Large intestine (tissue), 12 donors: ENCODE data around the gene SYCE1. TPM values are rescaled to one million over a fixed set of nuclear protein-coding genes. Genes with fewer than 3 reads are reported as not detected.
A peak's percentile ranks its signal among the peaks of the same experiment; 100 is the strongest.
"Not testable (repeated sequence)": the region's sequence is repeated elsewhere in the genome, so short reads cannot be mapped to it uniquely, and the experiment has no call there.

Experiments used
- DNase-seq, 2 donors: peaks; one replicate each; pipeline versions ENCODE4 v3.0.0 to v3.0.0-alpha.2; 2013
- H3K27ac ChIP-seq: one replicate; pipeline ENCODE4 v1.5.1; 2013; ENCODE audit warnings: low read length
- H3K27me3 ChIP-seq: 2 replicates; pipeline ENCODE4 v1.6.1; 2013; ENCODE audit warnings: low read length; ENCODE audit not compliant: control insufficient read depth, insufficient read depth
- H3K36me3 ChIP-seq: 2 replicates; pipeline ENCODE4 v1.6.1; 2013; ENCODE audit warnings: low read length; ENCODE audit not compliant: control insufficient read depth, insufficient read depth
- H3K4me1 ChIP-seq: one replicate; pipeline ENCODE4 v1.6.1; 2013; ENCODE audit warnings: low read length; ENCODE audit not compliant: control insufficient read depth, insufficient read depth
- H3K4me3 ChIP-seq: one replicate; pipeline ENCODE4 v1.5.1; 2013; ENCODE audit warnings: low read length
- H3K9me3 ChIP-seq: one replicate; pipeline ENCODE4 v1.6.1; 2013; ENCODE audit warnings: mild to moderate bottlenecking, low read depth, low read length, moderate library complexity; ENCODE audit not compliant: control insufficient read depth
- WGBS: methylation state at CpG from one replicate; pipeline ENCODE4 v1.1.5; 2013; ENCODE audit warnings: low lambda C conversion rate; ENCODE audit not compliant: insufficient coverage; 5-methylcytosine and 5-hydroxymethylcytosine counted together
- long read RNA-seq, 11 donors: transcript quantifications; one replicate each; lab custom pipeline, GENCODE V29; 2026
- polyA plus RNA-seq: library from polyadenylated mRNA; unstranded; fragments of 120-200 nt; gene quantifications from one replicate; pipeline ENCODE4 v1.2.1, GENCODE V29; 2013

Gene SYCE1
- polyA plus RNA-seq: 0.51 TPM
- long read RNA-seq, donor 1: 0 reads
- long read RNA-seq, donor 2: 0 reads
- long read RNA-seq, donor 3: 0 reads
- long read RNA-seq, donor 4: 0 reads
- long read RNA-seq, donor 5: 0 reads
- long read RNA-seq, donor 6: 0 reads
- long read RNA-seq, donor 7: 0 reads
- long read RNA-seq, donor 8: 0 reads
- long read RNA-seq, donor 9: 0 reads
- long read RNA-seq, donor 10: 0 reads
- long read RNA-seq, donor 11: 0 reads

- H3K4me3 ChIP-seq: no peak within 1 kb of the TSS
- WGBS: no CpG with 5 or more reads among the region's 77 CpGs
- DNase-seq: no peak
These were observed at the start of gene SYCE1 for GRCh38 chr10:133565441-133566294. TSS of gene SYCE1 (minus strand) at chr10:133565583. CDS start at chr10:133565529, 54 bp downstream.

GRCh38 chr10:133614830-133615580 is 49.6 kb upstream of the SYCE1 start:
- Histone ChIP-seq H3K9me3 (peaks cover 13% of the 10 kb centered on the region), H3K27ac (no peak overlapping the region), H3K27me3 (no peaks in the 10 kb centered on the region), H3K36me3 (no peaks in the 10 kb centered on the region), H3K4me3 (no peak overlapping the region), H3K4me1 (no peaks in the 10 kb centered on the region)
- DNase-seq: no peak
- 100% methylated on average over 2 of the region's 10 CpGs for WGBS

More at GRCh38 chr10:133565441-133566294, at the start of gene SYCE1:
- Histone ChIP-seq H3K27me3 (peaks cover 2% of the 10 kb centered on the region), H3K27ac (no peak within 1 kb of the TSS), H3K36me3 (no peaks in the 10 kb centered on the region), H3K4me1 (no peaks in the 10 kb centered on the region), H3K9me3 (peaks cover 35% of the 10 kb centered on the region)

GRCh38 chr10:133613699-133614098 is 48.3 kb upstream of the SYCE1 start:
- Histone ChIP-seq H3K36me3 (no peaks in the 10 kb centered on the region), H3K27me3 (no peaks in the 10 kb centered on the region), H3K4me3 (no peak overlapping the region), H3K9me3 (peaks cover 12% of the 10 kb centered on the region), H3K27ac (no peak overlapping the region), H3K4me1 (no peaks in the 10 kb centered on the region)
- DNase-seq: no peak
- 81% methylated on average over 3 of the region's 6 CpGs for WGBS

- 40% methylated on average over 1 of the region's 4 CpGs for WGBS
- no peaks in the 10 kb centered on the region for H3K27me3 ChIP-seq
- H3K9me3 ChIP-seq: peaks cover 3% of the 10 kb centered on the region
- H3K4me3 ChIP-seq: no peak overlapping the region
- no peak for DNase-seq
- H3K4me1 ChIP-seq: no peaks in the 10 kb centered on the region
- no peak overlapping the region for H3K27ac ChIP-seq
- no peaks in the 10 kb centered on the region for H3K36me3 ChIP-seq
These were observed 45.7 kb upstream of the SYCE1 start for GRCh38 chr10:133611079-133611478.

- DNase-seq: no peak
- H3K27ac ChIP-seq: no peak overlapping the region
- H3K36me3 ChIP-seq: no peaks in the 10 kb centered on the region
- WGBS: no CpG with 5 or more reads among the region's 3 CpGs
- H3K9me3 ChIP-seq: peaks cover 3% of the 10 kb centered on the region
- H3K27me3 ChIP-seq: no peaks in the 10 kb centered on the region
- H3K4me1 ChIP-seq: no peaks in the 10 kb centered on the region
- no peak overlapping the region for H3K4me3 ChIP-seq
These were observed 43.5 kb upstream of the SYCE1 start for GRCh38 chr10:133608855-133609254.

- DNase-seq: peak in 1 of 2 donors; percentile 26
- not testable (repeated sequence) for H3K4me1 ChIP-seq, H3K36me3 ChIP-seq, H3K27ac ChIP-seq, H3K27me3 ChIP-seq, H3K9me3 ChIP-seq, H3K4me3 ChIP-seq
- no CpG with 5 or more reads among the region's 2 CpGs for WGBS
These were observed 38.1 kb upstream of the SYCE1 start for GRCh38 chr10:133603434-133603833.

GRCh38 chr10:133600657-133601056 is 35.3 kb upstream of the SYCE1 start:
- H3K4me3 ChIP-seq: no peak overlapping the region
- 50% methylated on average over 3 of the region's 3 CpGs for WGBS
- H3K27ac ChIP-seq: no peak overlapping the region
- H3K9me3 ChIP-seq: no peaks in the 10 kb centered on the region
- H3K4me1 ChIP-seq: no peaks in the 10 kb centered on the region
- no peak for DNase-seq
- H3K27me3 ChIP-seq: no peaks in the 10 kb centered on the region
- no peaks in the 10 kb centered on the region for H3K36me3 ChIP-seq

GRCh38 chr10:133599869-133600268 is 34.5 kb upstream of the SYCE1 start:
- DNase-seq, H3K9me3 ChIP-seq, H3K4me3 ChIP-seq, H3K4me1 ChIP-seq, H3K27me3 ChIP-seq, H3K27ac ChIP-seq, H3K36me3 ChIP-seq: not testable (repeated sequence)
- WGBS: 63% methylated on average over 2 of the region's 8 CpGs

GRCh38 chr10:133592716-133593115 is 27.3 kb upstream of the SYCE1 start:
- no peaks in the 10 kb centered on the region for H3K36me3 ChIP-seq
- WGBS: no CpG with 5 or more reads among the region's 6 CpGs

GRCh38 chr10:133590970-133591359 is 25.6 kb upstream of the SYCE1 start:
- Histone ChIP-seq H3K4me1 (no peaks in the 10 kb centered on the region), H3K4me3 (no peak overlapping the region), H3K9me3 (peaks cover 10% of the 10 kb centered on the region), H3K27ac (no peak overlapping the region), H3K36me3 (no peaks in the 10 kb centered on the region), H3K27me3 (no peaks in the 10 kb centered on the region)
- DNase-seq: no peak
- no CpG with 5 or more reads among the region's 10 CpGs for WGBS

More at GRCh38 chr10:133592716-133593115, 27.3 kb upstream of the SYCE1 start:
- H3K27me3 ChIP-seq: no peaks in the 10 kb centered on the region
- no peaks in the 10 kb centered on the region for H3K4me1 ChIP-seq
- no peak overlapping the region for H3K4me3 ChIP-seq
- no peak for DNase-seq
- peaks cover 10% of the 10 kb centered on the region for H3K9me3 ChIP-seq
- H3K27ac ChIP-seq: no peak overlapping the region
